WTC11 (cell line): ENCODE data around the gene CORO2B. TPM values are rescaled to one million over a fixed set of nuclear protein-coding genes. Genes with fewer than 3 reads are reported as not detected.

Experiments
- ATAC-seq: fragments of 200-7000 bp; cut with Tn5 transposase; 2 replicates; pipeline ENCODE4 v1.10.0; 2021; ENCODE audit warnings: mild to moderate bottlenecking, moderate library complexity
- CTCF ChIA-PET: fragments of 300-600 bp; sonication (Branson Sonifier 250); formaldehyde crosslinking; loops from one replicate; lab custom pipeline; 2021; ENCODE audit warnings: antibody characterized with exemption; lab: Charles Lee
- POLR2A ChIA-PET: fragments of 350-600 bp; sonication (Branson Sonifier 250); formaldehyde crosslinking; loops from one replicate; lab custom pipeline; 2021; ENCODE audit warnings: antibody characterized with exemption; lab: Charles Lee
- DNase-seq: peaks from one replicate; pipeline ENCODE4 v3.0.0; 2021; ENCODE audit warnings: low spot score
- H3K27ac Mint-ChIP-seq: 2 replicates; pipeline ENCODE4 v1.8.0; 2021; ENCODE audit warnings: mixed read lengths
- H3K27me3 Mint-ChIP-seq: 2 replicates; pipeline ENCODE4 v1.8.0; 2021; ENCODE audit warnings: low read depth, mild to moderate bottlenecking, moderate library complexity, mixed read lengths
- H3K36me3 Mint-ChIP-seq: 2 replicates; pipeline ENCODE4 v1.8.0; 2021; ENCODE audit warnings: mixed read lengths
- H3K4me1 Mint-ChIP-seq: 2 replicates; pipeline ENCODE4 v1.8.0; 2022; ENCODE audit warnings: mixed read lengths
- H3K4me3 Mint-ChIP-seq: 2 replicates; pipeline ENCODE4 v1.8.0; 2021; ENCODE audit warnings: mild to moderate bottlenecking, moderate library complexity, mixed read lengths
- H3K9me3 Mint-ChIP-seq: 2 replicates; pipeline ENCODE4 v1.8.0; 2021; ENCODE audit warnings: mixed read lengths
- ATF1 ChIP-seq: sonication (generic); formaldehyde crosslinking; IDR thresholded peaks from 2 replicates; pipeline ENCODE4 v1.8.1; 2023; ENCODE audit warnings: mild to moderate bottlenecking, moderate library complexity, missing genetic modification reagents
- ESRRA ChIP-seq: sonication (generic); formaldehyde crosslinking; IDR thresholded peaks from 2 replicates; pipeline ENCODE4 v1.8.1; 2022; ENCODE audit warnings: mild to moderate bottlenecking, missing genetic modification reagents, borderline replicate concordance
- JUN ChIP-seq: sonication (generic); formaldehyde crosslinking; IDR thresholded peaks from 2 replicates; pipeline ENCODE4 v1.8.0; 2023; ENCODE audit warnings: mild to moderate bottlenecking, missing genetic modification reagents
- KAT7 ChIP-seq: sonication (generic); formaldehyde crosslinking; IDR thresholded peaks from 2 replicates; pipeline ENCODE4 v1.8.1; 2023; ENCODE audit warnings: missing genetic modification reagents, mild to moderate bottlenecking, borderline replicate concordance
- NR1H2 ChIP-seq: sonication (generic); formaldehyde crosslinking; IDR thresholded peaks from 2 replicates; pipeline ENCODE4 v1.9.0; 2021; ENCODE audit warnings: mild to moderate bottlenecking, moderate library complexity, missing genetic modification reagents
- OVOL2 ChIP-seq: fragments of 250-450 bp; sonication (Bioruptor Pico); IDR thresholded peaks from 2 replicates; pipeline ENCODE4 v1.9.0; 2021; ENCODE audit warnings: mild to moderate bottlenecking, borderline replicate concordance
- RORB ChIP-seq: fragments of 250-450 bp; sonication (Bioruptor Pico); IDR thresholded peaks from 2 replicates; pipeline ENCODE4 v1.9.0; 2021; ENCODE audit warnings: mild to moderate bottlenecking
- SOX15 ChIP-seq: fragments of 250-450 bp; sonication (Bioruptor Pico); IDR thresholded peaks from 2 replicates; pipeline ENCODE4 v1.9.0; 2021; ENCODE audit warnings: mild to moderate bottlenecking
- SP1 ChIP-seq: sonication (generic); formaldehyde crosslinking; conservative IDR thresholded peaks from 2 replicates; pipeline ENCODE4 v1.8.1; 2022; ENCODE audit warnings: missing genetic modification reagents
- TEAD1 ChIP-seq: sonication (generic); formaldehyde crosslinking; IDR thresholded peaks from 2 replicates; pipeline ENCODE4 v1.8.0; 2022; ENCODE audit warnings: mild to moderate bottlenecking, missing genetic modification reagents
- TP53 ChIP-seq: sonication (generic); formaldehyde crosslinking; IDR thresholded peaks from 2 replicates; pipeline ENCODE4 v1.8.1; 2023; ENCODE audit warnings: mild to moderate bottlenecking, missing genetic modification reagents
- ZNF219 ChIP-seq: sonication (generic); formaldehyde crosslinking; IDR thresholded peaks from 2 replicates; pipeline ENCODE4 v1.8.0; 2023; ENCODE audit warnings: missing genetic modification reagents, mild to moderate bottlenecking, borderline replicate concordance
- ZNF263 ChIP-seq: sonication (generic); formaldehyde crosslinking; IDR thresholded peaks from 2 replicates; pipeline ENCODE4 v1.8.1; 2022; ENCODE audit warnings: low read depth, mild to moderate bottlenecking, moderate library complexity, missing genetic modification reagents
- ZNF396 ChIP-seq: fragments of 250-450 bp; sonication (Bioruptor Pico); IDR thresholded peaks from 2 replicates; pipeline ENCODE4 v1.8.0; 2021; ENCODE audit warnings: mild to moderate bottlenecking, moderate library complexity, borderline replicate concordance
- ZNF416 ChIP-seq: fragments of 250-450 bp; sonication (Bioruptor Pico); IDR thresholded peaks from 2 replicates; pipeline ENCODE4 v1.9.0; 2021; ENCODE audit warnings: mild to moderate bottlenecking, inconsistent platforms
- ZNF671 ChIP-seq: fragments of 250-450 bp; sonication (Bioruptor Pico); IDR thresholded peaks from 2 replicates; pipeline ENCODE4 v1.8.0; 2021; ENCODE audit warnings: mild to moderate bottlenecking
- total RNA-seq: library from RNA; stranded (reverse); gene quantifications from 3 replicates; pipeline ENCODE4 v1.2.3, GENCODE V29; 2021
- TF ChIP-seq, protein P1 (sequence below): sonication (generic); formaldehyde crosslinking; IDR thresholded peaks from 2 replicates; pipeline ENCODE4 v1.8.0; 2022; ENCODE audit warnings: missing genetic modification reagents
- TF ChIP-seq, protein P2 (sequence below): sonication (generic); formaldehyde crosslinking; IDR thresholded peaks from 2 replicates; pipeline ENCODE4 v1.8.1; 2023; ENCODE audit warnings: mild to moderate bottlenecking, missing genetic modification reagents, borderline replicate concordance
- TF ChIP-seq, protein P3 (sequence below): sonication (generic); formaldehyde crosslinking; IDR thresholded peaks from 2 replicates; pipeline ENCODE4 v1.8.0; 2022; ENCODE audit warnings: mild to moderate bottlenecking, missing genetic modification reagents

CORO2B gene
- total RNA-seq, 1 experiment from 2014 or later, result 4.9 TPM

DNA sequence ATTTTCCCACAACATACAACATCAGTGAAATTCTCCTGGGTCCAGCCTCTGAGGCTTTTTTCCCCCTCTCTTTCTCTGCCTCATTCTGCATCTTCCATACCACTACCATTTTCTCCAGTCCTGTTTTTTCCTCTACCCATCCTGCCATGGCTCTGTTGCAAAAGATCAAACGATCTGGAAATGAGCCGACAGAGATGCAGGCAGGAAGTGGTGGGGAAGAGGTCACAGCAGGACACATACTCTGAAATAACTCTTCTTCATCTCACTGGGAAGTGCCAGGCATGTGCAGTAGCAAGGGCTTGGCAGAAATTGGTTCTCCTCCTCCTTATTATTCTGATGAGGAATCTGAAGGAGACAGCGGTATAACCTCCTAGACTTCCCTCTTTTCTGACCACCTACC lies 114.3 kb downstream of the CORO2B start:
- ATAC-seq, result no peak
- no peak for DNase-seq
- Mint-ChIP-seq H3K9me3 (peaks cover 9% of the 10 kb centered on the region), H3K4me3 (no peak overlapping the region), H3K27ac (no peak overlapping the region), H3K36me3 (peaks cover 6% of the 10 kb centered on the region; the same call in 1 of the 2 replicates), H3K4me1 (peaks cover 20% of the 10 kb centered on the region), H3K27me3 (peaks cover 5% of the 10 kb centered on the region)
- POLR2A ChIA-PET, result no interaction called here
- TF ChIP-seq, protein P1, sequence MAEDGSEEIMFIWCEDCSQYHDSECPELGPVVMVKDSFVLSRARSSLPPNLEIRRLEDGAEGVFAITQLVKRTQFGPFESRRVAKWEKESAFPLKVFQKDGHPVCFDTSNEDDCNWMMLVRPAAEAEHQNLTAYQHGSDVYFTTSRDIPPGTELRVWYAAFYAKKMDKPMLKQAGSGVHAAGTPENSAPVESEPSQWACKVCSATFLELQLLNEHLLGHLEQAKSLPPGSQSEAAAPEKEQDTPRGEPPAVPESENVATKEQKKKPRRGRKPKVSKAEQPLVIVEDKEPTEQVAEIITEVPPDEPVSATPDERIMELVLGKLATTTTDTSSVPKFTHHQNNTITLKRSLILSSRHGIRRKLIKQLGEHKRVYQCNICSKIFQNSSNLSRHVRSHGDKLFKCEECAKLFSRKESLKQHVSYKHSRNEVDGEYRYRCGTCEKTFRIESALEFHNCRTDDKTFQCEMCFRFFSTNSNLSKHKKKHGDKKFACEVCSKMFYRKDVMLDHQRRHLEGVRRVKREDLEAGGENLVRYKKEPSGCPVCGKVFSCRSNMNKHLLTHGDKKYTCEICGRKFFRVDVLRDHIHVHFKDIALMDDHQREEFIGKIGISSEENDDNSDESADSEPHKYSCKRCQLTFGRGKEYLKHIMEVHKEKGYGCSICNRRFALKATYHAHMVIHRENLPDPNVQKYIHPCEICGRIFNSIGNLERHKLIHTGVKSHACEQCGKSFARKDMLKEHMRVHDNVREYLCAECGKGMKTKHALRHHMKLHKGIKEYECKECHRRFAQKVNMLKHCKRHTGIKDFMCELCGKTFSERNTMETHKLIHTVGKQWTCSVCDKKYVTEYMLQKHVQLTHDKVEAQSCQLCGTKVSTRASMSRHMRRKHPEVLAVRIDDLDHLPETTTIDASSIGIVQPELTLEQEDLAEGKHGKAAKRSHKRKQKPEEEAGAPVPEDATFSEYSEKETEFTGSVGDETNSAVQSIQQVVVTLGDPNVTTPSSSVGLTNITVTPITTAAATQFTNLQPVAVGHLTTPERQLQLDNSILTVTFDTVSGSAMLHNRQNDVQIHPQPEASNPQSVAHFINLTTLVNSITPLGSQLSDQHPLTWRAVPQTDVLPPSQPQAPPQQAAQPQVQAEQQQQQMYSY, result peak; percentile 70
- TF ChIP-seq ZNF219 (CRISPR knock-in tag) (no peak), NR1H2 (CRISPR knock-in tag) (no peak)
- CTCF ChIA-PET, result interaction anchor here (0.6 to 2.0 kb wide), 5 partner anchors 19 to 346 kb away, joined by 3 to 21 read pairs (median 6); no protein-coding TSS in a partner anchor

DNA sequence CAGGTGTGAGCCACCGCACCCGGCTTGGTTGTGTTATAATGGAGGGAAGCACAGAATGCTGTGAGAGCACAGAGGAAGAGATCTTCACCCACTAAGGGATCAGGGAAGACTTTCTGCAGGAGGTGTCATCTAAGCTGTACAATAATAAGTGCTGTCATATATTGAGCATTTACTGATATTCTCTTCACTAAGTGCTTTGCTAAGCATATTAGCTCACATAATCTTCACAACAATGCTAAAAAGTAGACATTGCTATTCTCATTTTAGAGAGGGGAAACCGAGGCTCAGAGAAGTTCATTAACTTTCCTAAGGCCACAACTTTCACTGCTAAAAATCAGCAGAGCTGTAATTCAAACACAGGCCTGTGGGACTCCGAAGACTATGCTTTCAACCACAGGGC lies 115.3 kb downstream of the CORO2B start:
- Mint-ChIP-seq H3K27ac (no peak overlapping the region), H3K9me3 (peaks cover 9% of the 10 kb centered on the region)
- no peak for TF ChIP-seq OVOL2 (CRISPR knock-in tag)
- TF ChIP-seq KAT7 (CRISPR knock-in tag), result no peak
- no peak for TF ChIP-seq TP53 (CRISPR knock-in tag)

DNA sequence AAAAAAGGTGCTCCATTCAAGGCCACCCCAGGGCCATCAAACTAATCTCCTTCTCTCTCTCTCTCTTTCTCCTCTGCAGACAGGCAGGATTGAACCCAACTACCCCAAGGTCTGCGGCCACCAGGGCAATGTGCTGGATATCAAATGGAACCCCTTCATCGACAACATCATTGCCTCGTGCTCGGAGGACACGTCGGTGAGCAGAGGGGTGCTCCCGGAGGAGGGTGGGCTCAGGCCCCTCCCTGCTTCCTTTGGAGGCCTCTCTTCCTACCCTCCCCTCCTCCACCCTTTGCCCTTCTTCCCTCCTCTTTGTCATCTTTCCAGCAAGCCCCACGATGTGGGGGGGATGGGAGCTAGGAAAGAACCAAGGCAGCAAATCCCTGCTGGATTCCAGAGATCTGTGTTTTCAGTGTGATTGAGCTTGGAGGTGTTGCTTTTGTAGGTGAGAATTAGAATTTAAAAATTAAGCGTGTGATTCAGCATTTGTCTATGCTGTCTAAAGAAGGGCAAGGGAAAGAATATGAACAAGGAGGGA lies 116.3 kb downstream of the CORO2B start:
- H3K4me1 Mint-ChIP-seq, result peaks cover 28% of the 10 kb centered on the region
- DNase-seq, result no peak
- peaks cover 9% of the 10 kb centered on the region for H3K9me3 Mint-ChIP-seq
- no peak overlapping the region for H3K4me3 Mint-ChIP-seq
- CTCF ChIA-PET, result interaction anchor here (1.0 to 2.5 kb wide), 3 partner anchors 21 to 230 kb away, joined by 3 to 11 read pairs (median 3); no protein-coding TSS in a partner anchor
- H3K27ac Mint-ChIP-seq, result no peak overlapping the region
- POLR2A ChIA-PET, result no interaction called here
- peaks cover 6% of the 10 kb centered on the region; the same call in 1 of the 2 replicates for H3K36me3 Mint-ChIP-seq
- H3K27me3 Mint-ChIP-seq, result peaks cover 5% of the 10 kb centered on the region
- peak; percentile 77; the same call in 1 of the 2 replicates for TF ChIP-seq ZNF263 (CRISPR knock-in tag)
- TF ChIP-seq ATF1 (CRISPR knock-in tag), result no peak
- no peak; the same call in 1 of the 2 replicates for ATAC-seq

More for the DNA sequence above, 115.3 kb downstream of the CORO2B start:
- ATAC-seq (no peak), DNase-seq (no peak)
- peaks cover 6% of the 10 kb centered on the region; the same call in 1 of the 2 replicates for H3K36me3 Mint-ChIP-seq
- peaks cover 20% of the 10 kb centered on the region for H3K4me1 Mint-ChIP-seq
- CTCF ChIA-PET, result interaction anchor here (1.0 to 1.5 kb wide), 3 partner anchors 20 to 231 kb away, joined by 3 to 6 read pairs (median 5); no protein-coding TSS in a partner anchor
- POLR2A ChIA-PET, result no interaction called here
- no peak overlapping the region for H3K4me3 Mint-ChIP-seq
- H3K27me3 Mint-ChIP-seq, result peaks cover 5% of the 10 kb centered on the region

DNA sequence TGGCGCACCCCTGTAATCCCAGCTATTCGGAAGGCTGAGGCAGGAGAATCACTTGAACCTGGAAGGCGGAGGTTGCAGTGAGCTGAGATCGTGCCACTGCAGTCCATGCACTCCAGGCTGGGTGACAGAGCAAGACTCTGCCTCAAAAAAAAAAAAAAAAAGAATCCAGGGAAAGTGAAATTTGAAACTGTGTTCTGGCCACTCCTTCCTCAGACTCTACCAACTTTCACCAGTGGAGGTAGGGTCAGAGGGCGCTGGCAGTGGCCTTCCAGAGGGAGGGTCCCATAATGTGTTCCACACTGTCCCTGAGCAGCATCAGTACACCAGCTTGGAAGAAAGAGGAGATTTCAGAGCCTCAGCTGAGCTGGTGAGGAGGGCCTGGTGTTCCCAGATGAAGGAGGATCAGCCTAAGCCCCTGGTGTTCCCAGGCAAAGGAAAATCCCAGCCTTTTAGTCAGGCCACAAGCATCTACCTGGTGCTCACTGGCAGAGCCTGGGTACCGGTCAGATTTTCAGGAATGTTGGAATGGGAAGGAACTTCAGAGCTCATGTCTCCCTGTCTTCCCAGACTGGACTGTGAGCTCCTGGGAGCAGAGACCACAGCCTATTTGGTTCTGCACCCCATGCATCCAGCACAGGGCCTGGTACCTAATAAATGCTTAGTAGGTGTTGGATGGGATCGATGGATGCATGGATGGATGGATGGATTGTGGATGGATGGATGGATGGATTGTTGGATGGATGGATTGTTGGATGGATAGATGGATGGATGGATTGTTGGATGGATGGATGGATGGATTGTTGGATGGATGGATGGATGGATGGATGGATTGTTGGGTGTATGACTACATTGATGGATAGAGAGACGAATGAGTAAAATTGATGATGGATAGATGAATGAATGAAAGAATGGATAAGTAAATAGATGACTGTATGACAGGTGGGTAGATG lies 117.9 kb downstream of the CORO2B start:
- no peak for DNase-seq
- TF ChIP-seq, protein P2, sequence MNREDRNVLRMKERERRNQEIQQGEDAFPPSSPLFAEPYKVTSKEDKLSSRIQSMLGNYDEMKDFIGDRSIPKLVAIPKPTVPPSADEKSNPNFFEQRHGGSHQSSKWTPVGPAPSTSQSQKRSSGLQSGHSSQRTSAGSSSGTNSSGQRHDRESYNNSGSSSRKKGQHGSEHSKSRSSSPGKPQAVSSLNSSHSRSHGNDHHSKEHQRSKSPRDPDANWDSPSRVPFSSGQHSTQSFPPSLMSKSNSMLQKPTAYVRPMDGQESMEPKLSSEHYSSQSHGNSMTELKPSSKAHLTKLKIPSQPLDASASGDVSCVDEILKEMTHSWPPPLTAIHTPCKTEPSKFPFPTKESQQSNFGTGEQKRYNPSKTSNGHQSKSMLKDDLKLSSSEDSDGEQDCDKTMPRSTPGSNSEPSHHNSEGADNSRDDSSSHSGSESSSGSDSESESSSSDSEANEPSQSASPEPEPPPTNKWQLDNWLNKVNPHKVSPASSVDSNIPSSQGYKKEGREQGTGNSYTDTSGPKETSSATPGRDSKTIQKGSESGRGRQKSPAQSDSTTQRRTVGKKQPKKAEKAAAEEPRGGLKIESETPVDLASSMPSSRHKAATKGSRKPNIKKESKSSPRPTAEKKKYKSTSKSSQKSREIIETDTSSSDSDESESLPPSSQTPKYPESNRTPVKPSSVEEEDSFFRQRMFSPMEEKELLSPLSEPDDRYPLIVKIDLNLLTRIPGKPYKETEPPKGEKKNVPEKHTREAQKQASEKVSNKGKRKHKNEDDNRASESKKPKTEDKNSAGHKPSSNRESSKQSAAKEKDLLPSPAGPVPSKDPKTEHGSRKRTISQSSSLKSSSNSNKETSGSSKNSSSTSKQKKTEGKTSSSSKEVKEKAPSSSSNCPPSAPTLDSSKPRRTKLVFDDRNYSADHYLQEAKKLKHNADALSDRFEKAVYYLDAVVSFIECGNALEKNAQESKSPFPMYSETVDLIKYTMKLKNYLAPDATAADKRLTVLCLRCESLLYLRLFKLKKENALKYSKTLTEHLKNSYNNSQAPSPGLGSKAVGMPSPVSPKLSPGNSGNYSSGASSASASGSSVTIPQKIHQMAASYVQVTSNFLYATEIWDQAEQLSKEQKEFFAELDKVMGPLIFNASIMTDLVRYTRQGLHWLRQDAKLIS, result no peak
- TF ChIP-seq, protein P3, sequence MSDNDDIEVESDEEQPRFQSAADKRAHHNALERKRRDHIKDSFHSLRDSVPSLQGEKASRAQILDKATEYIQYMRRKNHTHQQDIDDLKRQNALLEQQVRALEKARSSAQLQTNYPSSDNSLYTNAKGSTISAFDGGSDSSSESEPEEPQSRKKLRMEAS (CRISPR knock-in tag), result no peak
- TF ChIP-seq SOX15, result no peak
- TF ChIP-seq RORB, result no peak
- TF ChIP-seq ZNF396 (CRISPR knock-in tag), result no peak
- TF ChIP-seq ZNF416 (CRISPR knock-in tag), result no peak
- TF ChIP-seq TEAD1 (CRISPR knock-in tag), result no peak
- TF ChIP-seq JUN, result no peak
- no peak for TF ChIP-seq ESRRA
- no peak for TF ChIP-seq SP1 (CRISPR knock-in tag)
- no peak for TF ChIP-seq ZNF671
- H3K4me1 Mint-ChIP-seq, result peaks cover 38% of the 10 kb centered on the region
- no peak overlapping the region for H3K4me3 Mint-ChIP-seq
- peaks cover 9% of the 10 kb centered on the region for H3K9me3 Mint-ChIP-seq
- no peak for ATAC-seq
- CTCF ChIA-PET, result interaction anchor here (0.9 to 2.5 kb wide), 2 partner anchors 22 to 142 kb away, joined by 3 to 11 read pairs; no protein-coding TSS in a partner anchor
- POLR2A ChIA-PET, result interaction anchor here (0.7 kb wide), 1 partner anchor 41 kb away, joined by 9 read pairs; no protein-coding TSS in a partner anchor
- H3K27ac Mint-ChIP-seq, result no peak overlapping the region
- peaks cover 9% of the 10 kb centered on the region for H3K27me3 Mint-ChIP-seq
- peaks cover 6% of the 10 kb centered on the region; the same call in 1 of the 2 replicates for H3K36me3 Mint-ChIP-seq
